Esophagus squamous epithelium (tissue), 5 donors: ENCODE measurements around the gene ATP1A1. TPM values are rescaled to one million over a fixed set of nuclear protein-coding genes. Genes with fewer than 3 reads are reported as not detected.

Experiments used
- DNase-seq: peaks from one replicate; lab custom pipeline; 2025; lab: John Stamatoyannopoulos, UW
- H3K27ac ChIP-seq, 4 donors: fragments of 200-600 bp; sonication (generic); one replicate each; pipeline ENCODE4 v1.5.1; 2016 to 2019; ENCODE audit warnings: mild to moderate bottlenecking in 1 of 4
- H3K27me3 ChIP-seq, 4 donors: fragments of 200-600 bp; sonication (generic); 1 replicate in 3 of 4; 2 replicates in 1 of 4; pipeline versions ENCODE4 v1.5.1 to v1.6.0; 2017 to 2021; ENCODE audit warnings: antibody characterized with exemption in 1 of 4
- H3K36me3 ChIP-seq, 3 donors: fragments of 200-600 bp; sonication (generic); one replicate each; pipeline ENCODE4 v1.5.1; 2016 to 2019
- H3K4me1 ChIP-seq, 3 donors: fragments of 200-600 bp; sonication (generic); one replicate each; pipeline ENCODE4 v1.5.1; 2017 to 2019
- H3K4me3 ChIP-seq, 4 donors: fragments of 200-600 bp; sonication (generic); 1 replicate in 3 of 4; 2 replicates in 1 of 4; pipeline ENCODE4 v1.5.1; 2016 to 2019; ENCODE audit warnings: mild to moderate bottlenecking in 2 of 4, moderate library complexity in 1 of 4
- H3K9me3 ChIP-seq, 3 donors: fragments of 200-600 bp; sonication (generic); one replicate each; pipeline ENCODE4 v1.5.1; 2016 to 2019
- POLR2A ChIP-seq, 4 donors: fragments of 450-650 bp; IDR thresholded peaks; one replicate each; pipeline ENCODE4 v1.6.1; 2017; ENCODE audit warnings: antibody characterized with exemption in 4 of 4, mild to moderate bottlenecking in 4 of 4, moderate library complexity in 3 of 4
- WGBS, 2 donors: methylation state at CpG; one replicate each; pipeline ENCODE4 v1.1.5; 2018; 5-methylcytosine and 5-hydroxymethylcytosine counted together
- intact Hi-C: fragments of 100-400 bp; cut with DNase I; formaldehyde crosslinking; loops from one replicate; pipeline ENCODE4 v1.15.0; 2022
- total RNA-seq, 4 donors: library from RNA; depleted of rRNA; stranded (reverse); fragments of >200 nt; gene quantifications; one replicate each; pipeline ENCODE4 v1.1.0, GENCODE V29; 2016
- TF ChIP-seq, protein P1 (sequence below), 6 experiments: fragments of 450-650 bp in 4 of 6; fragments of 200-600 bp in 2 of 6; sonication (generic) in 2 of 6; IDR thresholded peaks; one replicate each; pipeline ENCODE4 v1.5.1; 2016 to 2019; ENCODE audit warnings: antibody characterized with exemption in 6 of 6, mild to moderate bottlenecking in 4 of 6, moderate library complexity in 4 of 6
- donor health status: DM: yes; HTN: yes; CAD: no.

ATP1A1 gene
- total RNA-seq, 4 donors from 2014 or later = 310 to 443 (median 391) TPM

DNA sequence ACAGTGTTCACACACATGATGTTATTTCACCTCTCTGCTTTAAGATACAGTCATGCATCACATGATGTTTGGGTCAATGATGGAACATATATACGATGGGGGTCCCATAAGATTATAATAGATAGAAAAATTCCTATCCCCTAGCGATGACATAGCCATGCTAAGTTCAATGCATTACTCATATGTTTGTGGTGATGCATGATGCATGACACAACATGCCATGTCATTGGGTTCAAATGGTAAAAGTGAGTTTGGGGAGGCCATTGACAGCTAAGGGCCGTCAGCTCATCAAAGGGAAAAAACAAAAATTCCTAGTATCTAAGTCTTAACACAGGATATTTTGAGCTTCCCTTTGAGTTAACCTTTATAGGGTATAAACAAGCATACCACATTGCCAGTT lies 73.6 kb downstream of the ATP1A1 start:
- Histone ChIP-seq H3K36me3 (no peaks in the 10 kb centered on the region), H3K27ac (no peak overlapping the region), H3K4me3 (no peak overlapping the region), H3K27me3 (peaks cover 0 to 29% (median 0%) of the 10 kb centered on the region in 4 donors), H3K9me3 (no peaks in the 10 kb centered on the region), H3K4me1 (peaks cover 0 to 7% (median 0%) of the 10 kb centered on the region in 3 donors)
- WGBS, 2 donors = 79 to 90% methylated on average over 3 of the region's 3 CpGs
- intact Hi-C loops = no loop called here
- TF ChIP-seq, protein P1, sequence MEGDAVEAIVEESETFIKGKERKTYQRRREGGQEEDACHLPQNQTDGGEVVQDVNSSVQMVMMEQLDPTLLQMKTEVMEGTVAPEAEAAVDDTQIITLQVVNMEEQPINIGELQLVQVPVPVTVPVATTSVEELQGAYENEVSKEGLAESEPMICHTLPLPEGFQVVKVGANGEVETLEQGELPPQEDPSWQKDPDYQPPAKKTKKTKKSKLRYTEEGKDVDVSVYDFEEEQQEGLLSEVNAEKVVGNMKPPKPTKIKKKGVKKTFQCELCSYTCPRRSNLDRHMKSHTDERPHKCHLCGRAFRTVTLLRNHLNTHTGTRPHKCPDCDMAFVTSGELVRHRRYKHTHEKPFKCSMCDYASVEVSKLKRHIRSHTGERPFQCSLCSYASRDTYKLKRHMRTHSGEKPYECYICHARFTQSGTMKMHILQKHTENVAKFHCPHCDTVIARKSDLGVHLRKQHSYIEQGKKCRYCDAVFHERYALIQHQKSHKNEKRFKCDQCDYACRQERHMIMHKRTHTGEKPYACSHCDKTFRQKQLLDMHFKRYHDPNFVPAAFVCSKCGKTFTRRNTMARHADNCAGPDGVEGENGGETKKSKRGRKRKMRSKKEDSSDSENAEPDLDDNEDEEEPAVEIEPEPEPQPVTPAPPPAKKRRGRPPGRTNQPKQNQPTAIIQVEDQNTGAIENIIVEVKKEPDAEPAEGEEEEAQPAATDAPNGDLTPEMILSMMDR (IDR thresholded peaks at IDR 0.05) = no peak
- TF ChIP-seq POLR2A (IDR thresholded peaks at IDR 0.05) = no peak
- no peak for DNase-seq

DNA sequence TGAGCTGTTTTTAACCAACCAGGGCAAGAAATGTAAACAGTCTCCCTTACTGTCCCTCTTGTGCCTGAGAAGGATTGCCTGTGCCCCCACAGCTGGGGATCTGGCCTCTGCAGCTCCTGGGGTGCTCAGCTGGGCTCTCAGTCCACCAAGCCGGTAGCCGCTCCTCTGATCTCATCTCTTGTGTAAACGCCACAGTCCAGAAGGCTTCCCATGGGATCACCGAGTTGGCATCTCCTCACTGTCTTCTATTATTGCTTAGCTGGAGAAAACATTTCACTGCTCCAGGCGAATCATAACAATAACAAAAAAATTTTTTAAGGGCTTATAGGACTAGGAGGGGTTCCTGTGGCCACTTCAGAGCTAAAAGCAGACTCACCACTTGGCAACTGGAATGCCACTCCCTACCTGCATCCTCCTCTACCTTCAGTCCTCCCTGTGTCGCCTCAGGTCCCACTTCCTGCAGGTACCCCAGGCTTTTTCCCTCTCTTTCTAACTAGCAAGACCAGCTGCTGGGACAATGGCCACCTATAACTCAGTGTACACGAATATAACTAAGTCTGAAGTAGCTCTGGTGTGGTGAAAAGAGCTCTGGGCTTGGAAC lies 75.8 kb downstream of the ATP1A1 start:
- intact Hi-C loops = no loop called here
- no peak overlapping the region for H3K27ac ChIP-seq
- WGBS, 2 donors = 44 to 54% methylated on average over 7 of the region's 7 CpGs

DNA sequence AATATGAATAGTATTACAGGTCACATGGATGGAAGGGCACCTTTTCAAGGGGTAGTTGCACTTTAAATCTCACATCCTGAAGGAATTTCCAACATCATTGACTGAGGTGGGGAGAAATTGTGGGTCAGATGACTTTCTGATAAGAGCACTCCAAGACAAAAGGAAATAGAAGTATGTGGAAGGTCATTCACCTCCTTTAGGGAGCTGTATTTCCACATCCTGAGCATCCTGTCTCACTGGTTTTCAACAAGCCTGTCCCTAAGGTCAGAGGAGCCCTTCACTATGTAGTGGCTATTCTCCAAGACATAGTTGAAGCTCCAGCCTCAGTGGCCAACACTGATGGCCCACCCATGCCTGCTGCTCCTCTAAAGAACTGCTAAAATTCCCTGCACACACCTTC lies 76.5 kb downstream of the ATP1A1 start:
- no peak for DNase-seq
- TF ChIP-seq POLR2A (IDR thresholded peaks at IDR 0.05) = no peak
- TF ChIP-seq, protein P1 (IDR thresholded peaks at IDR 0.05) = no peak
- H3K27ac ChIP-seq = no peak overlapping the region
- no peaks in the 10 kb centered on the region for H3K36me3 ChIP-seq
- no peaks in the 10 kb centered on the region for H3K4me1 ChIP-seq
- intact Hi-C loops = no loop called here
- no peaks in the 10 kb centered on the region for H3K9me3 ChIP-seq
- no peak overlapping the region for H3K4me3 ChIP-seq
- H3K27me3 ChIP-seq = peaks cover 0 to 14% (median 0%) of the 10 kb centered on the region in 4 donors

More for the DNA sequence above, 75.8 kb downstream of the ATP1A1 start:
- DNase-seq = no peak
- TF ChIP-seq POLR2A (IDR thresholded peaks at IDR 0.05) = no peak
- TF ChIP-seq, protein P1 (IDR thresholded peaks at IDR 0.05) = no peak
- no peaks in the 10 kb centered on the region for H3K36me3 ChIP-seq
- no peaks in the 10 kb centered on the region for H3K9me3 ChIP-seq
- no peaks in the 10 kb centered on the region for H3K4me1 ChIP-seq
- H3K4me3 ChIP-seq = no peak overlapping the region
- peaks cover 0 to 21% (median 0%) of the 10 kb centered on the region in 4 donors for H3K27me3 ChIP-seq

DNA sequence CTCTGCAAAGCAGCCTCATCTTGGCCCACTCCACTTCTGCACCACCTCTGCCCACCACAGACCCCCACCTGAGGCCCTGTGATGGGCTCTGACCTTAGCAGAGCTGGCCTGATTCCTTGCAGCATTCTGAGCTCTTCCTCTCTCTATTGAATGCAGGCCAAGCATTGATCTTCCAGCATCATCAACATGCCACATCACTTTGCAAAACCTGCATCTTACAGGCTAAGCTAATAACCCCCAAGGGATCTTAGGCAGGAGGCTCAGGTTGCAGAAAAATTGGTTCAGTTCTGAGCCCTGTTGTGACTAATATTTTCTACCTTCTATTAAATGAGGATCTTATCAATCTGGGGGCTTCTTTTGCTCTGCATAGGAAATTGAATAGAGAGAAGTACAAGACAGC lies 78.7 kb downstream of the ATP1A1 start:
- peaks cover 0 to 8% (median 0%) of the 10 kb centered on the region in 4 donors for H3K27me3 ChIP-seq
- H3K36me3 ChIP-seq = no peaks in the 10 kb centered on the region
- no peaks in the 10 kb centered on the region for H3K9me3 ChIP-seq
- no peaks in the 10 kb centered on the region for H3K4me1 ChIP-seq
- no peak overlapping the region for H3K27ac ChIP-seq
- no peak for DNase-seq
- TF ChIP-seq, protein P1 (IDR thresholded peaks at IDR 0.05) = no peak
- TF ChIP-seq POLR2A (IDR thresholded peaks at IDR 0.05) = no peak
- H3K4me3 ChIP-seq = no peak overlapping the region
- intact Hi-C loops = no loop called here

DNA sequence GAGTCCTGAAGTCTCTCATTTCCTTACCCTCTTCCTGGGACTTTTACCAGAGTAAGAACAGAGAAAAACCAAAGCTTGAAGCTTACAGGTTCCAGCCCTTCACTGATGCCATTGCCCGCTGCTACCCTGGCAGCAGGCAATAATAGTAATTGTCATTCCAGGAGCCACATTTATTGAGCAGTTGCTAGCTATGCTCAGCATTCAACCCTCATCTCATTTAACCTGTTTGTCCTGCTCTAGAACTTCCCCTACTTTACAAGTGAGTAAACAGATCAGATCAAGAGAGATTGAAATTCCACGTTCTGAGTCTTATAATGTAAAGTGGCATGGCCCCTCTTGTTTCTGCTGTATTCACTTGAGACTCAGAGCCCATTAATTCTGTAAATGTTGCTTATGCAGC lies 80.4 kb downstream of the ATP1A1 start:
- WGBS, 2 donors = 69 to 72% methylated on average over 2 of the region's 2 CpGs
- TF ChIP-seq, protein P1 (IDR thresholded peaks at IDR 0.05) = no peak
- no peak for TF ChIP-seq POLR2A (IDR thresholded peaks at IDR 0.05)
- DNase-seq = no peak
- no peaks in the 10 kb centered on the region for H3K4me1 ChIP-seq
- H3K4me3 ChIP-seq = no peak overlapping the region
- intact Hi-C loops = no loop called here
- H3K27me3 ChIP-seq = peaks cover 0 to 6% (median 0%) of the 10 kb centered on the region in 4 donors
- no peaks in the 10 kb centered on the region for H3K9me3 ChIP-seq
- no peaks in the 10 kb centered on the region for H3K36me3 ChIP-seq
- H3K27ac ChIP-seq = no peak overlapping the region
